Transverse colon (tissue), 4 donors: ENCODE results near the gene PSMF1. TPM values are rescaled to one million over a fixed set of nuclear protein-coding genes. Genes with fewer than 3 reads are reported as not detected.

Experiments used
- DNase-seq: peaks from one replicate; pipeline ENCODE4 v3.0.0-alpha.2; 2019
- H3K27ac ChIP-seq, 4 donors: fragments of 200-600 bp; sonication (generic); 2 replicates each; pipeline ENCODE4 v1.5.1; 2016 to 2018; ENCODE audit warnings: inconsistent platforms in 4 of 4
- H3K27me3 ChIP-seq: fragments of 200-600 bp; sonication (generic); 2 replicates; pipeline ENCODE4 v1.5.1; 2017; ENCODE audit warnings: inconsistent platforms
- H3K36me3 ChIP-seq, 4 donors: fragments of 200-600 bp; sonication (generic); 2 replicates each; pipeline ENCODE4 v1.5.1; 2017 to 2019; ENCODE audit warnings: inconsistent platforms in 4 of 4
- H3K4me1 ChIP-seq, 4 donors: fragments of 200-600 bp; sonication (generic); 2 replicates each; pipeline ENCODE4 v1.5.1; 2017 to 2020; ENCODE audit warnings: inconsistent platforms in 4 of 4
- H3K4me3 ChIP-seq, 4 donors: fragments of 200-600 bp; sonication (generic); 1 replicate in 1 of 4; 2 replicates in 3 of 4; pipeline versions ENCODE4 v1.5.1 to v1.6.1; 2017 to 2019; ENCODE audit warnings: inconsistent platforms in 4 of 4
- H3K9me3 ChIP-seq, 2 donors: fragments of 200-600 bp; sonication (generic); 2 replicates each; pipeline ENCODE4 v1.5.1; 2017 to 2019; ENCODE audit warnings: inconsistent platforms in 2 of 2
- CTCF ChIP-seq, 5 experiments: fragments of 200-600 bp in 3 of 5; fragments of 450-650 bp in 2 of 5; sonication (generic) in 3 of 5; IDR thresholded peaks; 1 replicate in 2 of 5; 2 replicates in 3 of 5; pipeline ENCODE4 v1.5.1; 2016 to 2017; ENCODE audit warnings: antibody characterized with exemption in 5 of 5, inconsistent platforms in 3 of 5, mild to moderate bottlenecking in 2 of 5, moderate library complexity in 1 of 5
- EP300 ChIP-seq: sonication (generic); formaldehyde crosslinking; IDR thresholded peaks from one replicate; pipeline ENCODE4 v1.6.1; 2017; ENCODE audit warnings: antibody characterized with exemption, low read depth
- POLR2A ChIP-seq: fragments of 450-650 bp; IDR thresholded peaks from one replicate; pipeline ENCODE4 v1.6.1; 2016; ENCODE audit warnings: antibody characterized with exemption, mild to moderate bottlenecking, moderate library complexity
- POLR2AphosphoS5 ChIP-seq, 3 donors: sonication (generic); formaldehyde crosslinking; IDR thresholded peaks; one replicate each; pipeline ENCODE4 v1.6.1; 2016; ENCODE audit warnings: antibody characterized with exemption in 3 of 3
- WGBS, 2 donors: methylation state at CpG; one replicate each; pipeline ENCODE4 v1.1.5; 2018; ENCODE audit warnings: low coverage in 1 of 2; 5-methylcytosine and 5-hydroxymethylcytosine counted together
- in situ Hi-C, 4 donors: fragments of 200-750 bp; cut with MboI; loops; one replicate each; pipeline versions ENCODE4 v1.15.0 to v1.15.1; 2017; ENCODE audit warnings: low sequenced_read_pairs in 3 of 4, low pct_ligation_motif_present in 1 of 4, low pct_unique_long_range_greater_than_20kb in 1 of 4
- intact Hi-C: fragments of 100-400 bp; cut with DNase I; formaldehyde crosslinking; loops from one replicate; pipeline ENCODE4 v1.15.1; 2023; ENCODE audit warnings: low total_unique reads
- total RNA-seq, 4 donors: library from RNA; depleted of rRNA; stranded (reverse); fragments of >200 nt; gene quantifications; one replicate each; pipeline ENCODE4 v1.1.0, GENCODE V29; 2016

Gene PSMF1
- total RNA-seq, 4 donors from 2014 or later = 55.1 to 173 (median 120) TPM

GRCh38 chr20:1210501-1210900 is 92.1 kb downstream of the PSMF1 start:
- H3K36me3 ChIP-seq = no peaks in the 10 kb centered on the region
- H3K4me3 ChIP-seq = no peak overlapping the region
- intact Hi-C loops = loop anchor here (5.0 kb wide), 1 partner anchor 393 kb away; no protein-coding TSS in a partner anchor
- no peak for TF ChIP-seq POLR2AphosphoS5 (IDR thresholded peaks at IDR 0.05)
- no peak for TF ChIP-seq CTCF (IDR thresholded peaks at IDR 0.05)
- no peak for TF ChIP-seq EP300
- no peak for TF ChIP-seq POLR2A
- peaks cover 10% of the 10 kb centered on the region for H3K27me3 ChIP-seq
- no peak for DNase-seq
- no peak overlapping the region for H3K27ac ChIP-seq
- in situ Hi-C loops = loop anchor here (10.0 to 25.0 kb wide), 3 partner anchors 86 to 398 kb away; no protein-coding TSS in a partner anchor
- H3K4me1 ChIP-seq = peaks cover 0 to 6% (median 2%) of the 10 kb centered on the region in 4 donors
- WGBS, 2 donors = 80 to 84% methylated on average over 1 of the region's 1 CpG
- no peaks in the 10 kb centered on the region for H3K9me3 ChIP-seq

- H3K36me3 ChIP-seq = no peaks in the 10 kb centered on the region
- H3K9me3 ChIP-seq = no peaks in the 10 kb centered on the region
- intact Hi-C loops = loop anchor here (5.0 kb wide), 1 partner anchor 395 kb away; no protein-coding TSS in a partner anchor
- no peak overlapping the region for H3K4me3 ChIP-seq
- peaks cover 10% of the 10 kb centered on the region for H3K27me3 ChIP-seq
- no peak for DNase-seq
- in situ Hi-C loops = loop anchor here (10.0 to 25.0 kb wide), 3 partner anchors 87 to 400 kb away; no protein-coding TSS in a partner anchor
- TF ChIP-seq EP300 (no peak), POLR2A (no peak), CTCF (IDR thresholded peaks at IDR 0.05) (no peak)
- H3K4me1 ChIP-seq = peaks cover 0 to 6% (median 2%) of the 10 kb centered on the region in 4 donors
- no peak overlapping the region for H3K27ac ChIP-seq
These were observed 93.6 kb downstream of the PSMF1 start for GRCh38 chr20:1212023-1212422.

- TF ChIP-seq CTCF (IDR thresholded peaks at IDR 0.05) (peak; percentile 76 to 80 (median 79)), EP300 (no peak)
- in situ Hi-C loops = loop anchor here (10.0 to 25.0 kb wide), 3 partner anchors 88 to 401 kb away; no protein-coding TSS in a partner anchor
- intact Hi-C loops = loop anchor here (5.0 kb wide), 1 partner anchor 396 kb away; no protein-coding TSS in a partner anchor
- peaks cover 10% of the 10 kb centered on the region for H3K27me3 ChIP-seq
- H3K27ac ChIP-seq = no peak overlapping the region
- H3K9me3 ChIP-seq = no peaks in the 10 kb centered on the region
- H3K4me1 ChIP-seq = peaks cover 0 to 6% (median 2%) of the 10 kb centered on the region in 4 donors
- no peaks in the 10 kb centered on the region for H3K36me3 ChIP-seq
- DNase-seq = peak; percentile 71
- WGBS, 2 donors = 14 to 89% methylated on average over 2 to 21 of the region's 21 CpGs
- no peak overlapping the region for H3K4me3 ChIP-seq
These were observed 94.4 kb downstream of the PSMF1 start for GRCh38 chr20:1212607-1213396.

- intact Hi-C loops (loop anchor here (5.0 kb wide), 1 partner anchor 398 kb away; no protein-coding TSS in a partner anchor), in situ Hi-C loops (loop anchor here (10.0 to 25.0 kb wide), 3 partner anchors 90 to 403 kb away; no protein-coding TSS in a partner anchor)
These were observed 96.4 kb downstream of the PSMF1 start for GRCh38 chr20:1214838-1215261.

More at GRCh38 chr20:1214838-1215261, 96.4 kb downstream of the PSMF1 start:
- Histone ChIP-seq H3K27ac (no peak overlapping the region), H3K4me3 (no peak overlapping the region), H3K36me3 (no peaks in the 10 kb centered on the region), H3K4me1 (peaks cover 0 to 6% (median 2%) of the 10 kb centered on the region in 4 donors), H3K9me3 (no peaks in the 10 kb centered on the region), H3K27me3 (peaks cover 10% of the 10 kb centered on the region)
- 47 to 50% methylated on average over 4 of the region's 4 CpGs for WGBS, 2 donors
- DNase-seq = no peak
- TF ChIP-seq POLR2AphosphoS5 (IDR thresholded peaks at IDR 0.05) (no peak), CTCF (IDR thresholded peaks at IDR 0.05) (no peak), EP300 (no peak), POLR2A (no peak)
